ENCODE data around the gene RSBN1L. TPM values are rescaled to one million over a fixed set of nuclear protein-coding genes. Genes with fewer than 3 reads are reported as not detected.

Gene RSBN1L
- total RNA-seq, 1 experiment from 2014 or later, result 23.2 TPM

DNA sequence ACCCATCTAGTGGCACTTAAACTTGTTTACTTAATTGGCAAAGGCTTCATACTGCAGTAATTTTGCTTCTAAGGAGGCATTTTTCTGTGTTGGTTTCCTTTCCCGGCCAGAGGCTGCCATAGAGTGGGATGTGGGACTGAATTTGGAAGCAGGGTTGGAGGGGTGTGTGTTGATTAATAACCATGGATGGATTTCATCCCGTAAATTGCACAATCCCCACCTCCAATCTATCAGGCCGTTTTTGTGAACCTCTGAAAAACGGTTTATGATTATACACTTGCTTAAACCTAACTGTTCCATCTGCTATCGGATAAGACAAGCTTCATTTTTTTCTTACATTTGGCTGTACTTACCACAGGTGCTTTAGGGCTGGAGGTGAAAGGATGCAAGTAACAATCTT lies 100.7 kb downstream of the RSBN1L start:
- TF ChIP-seq EZH2 (IDR thresholded peaks at IDR 0.05; ENCODE audit: borderline replicate concordance, low read depth, low read length, poor library complexity, severe bottlenecking), result no peak
- TF ChIP-seq, protein P1, sequence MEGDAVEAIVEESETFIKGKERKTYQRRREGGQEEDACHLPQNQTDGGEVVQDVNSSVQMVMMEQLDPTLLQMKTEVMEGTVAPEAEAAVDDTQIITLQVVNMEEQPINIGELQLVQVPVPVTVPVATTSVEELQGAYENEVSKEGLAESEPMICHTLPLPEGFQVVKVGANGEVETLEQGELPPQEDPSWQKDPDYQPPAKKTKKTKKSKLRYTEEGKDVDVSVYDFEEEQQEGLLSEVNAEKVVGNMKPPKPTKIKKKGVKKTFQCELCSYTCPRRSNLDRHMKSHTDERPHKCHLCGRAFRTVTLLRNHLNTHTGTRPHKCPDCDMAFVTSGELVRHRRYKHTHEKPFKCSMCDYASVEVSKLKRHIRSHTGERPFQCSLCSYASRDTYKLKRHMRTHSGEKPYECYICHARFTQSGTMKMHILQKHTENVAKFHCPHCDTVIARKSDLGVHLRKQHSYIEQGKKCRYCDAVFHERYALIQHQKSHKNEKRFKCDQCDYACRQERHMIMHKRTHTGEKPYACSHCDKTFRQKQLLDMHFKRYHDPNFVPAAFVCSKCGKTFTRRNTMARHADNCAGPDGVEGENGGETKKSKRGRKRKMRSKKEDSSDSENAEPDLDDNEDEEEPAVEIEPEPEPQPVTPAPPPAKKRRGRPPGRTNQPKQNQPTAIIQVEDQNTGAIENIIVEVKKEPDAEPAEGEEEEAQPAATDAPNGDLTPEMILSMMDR (conservative IDR thresholded peaks at IDR 0.05; ENCODE audit: low read depth, low read length), result no peak
- POLR2A ChIA-PET (ENCODE audit: low non-redundant PET), result no interaction called here
- H3K4me1 ChIP-seq (ENCODE audit: insufficient read depth, low read length, poor library complexity, severe bottlenecking), result peaks cover 13% of the 10 kb centered on the region

DNA sequence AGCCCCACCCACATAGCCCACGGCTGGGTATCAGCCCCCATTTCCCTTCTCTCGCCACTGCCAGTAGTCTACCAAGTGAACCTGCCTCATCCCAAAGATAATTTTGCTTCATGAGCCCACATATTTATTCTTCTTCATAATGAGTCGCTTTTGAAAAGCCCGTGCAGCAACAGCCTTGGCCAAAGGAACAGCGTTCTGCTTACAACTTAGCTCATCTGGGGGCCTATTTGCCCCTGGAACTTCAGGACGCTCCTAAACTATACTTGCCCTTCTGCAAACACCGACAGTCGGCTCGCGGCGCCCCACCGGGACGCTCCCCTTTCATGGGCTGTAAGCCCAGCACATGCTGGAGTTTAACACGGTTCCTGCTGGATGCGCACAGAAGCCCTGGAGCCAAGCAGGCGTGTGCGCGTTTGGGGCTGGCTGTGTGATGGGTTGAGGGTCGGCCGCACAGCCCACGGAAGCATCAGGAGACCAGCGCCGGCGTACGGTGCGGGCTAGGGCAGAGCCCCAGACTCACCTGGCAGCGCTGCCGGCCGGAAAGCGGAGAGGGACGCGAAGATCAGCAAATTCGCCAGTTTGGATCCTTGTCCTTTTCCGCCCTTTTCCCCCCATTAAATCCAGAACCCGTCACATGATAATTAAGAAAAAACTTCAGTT lies 101.6 kb downstream of the RSBN1L start:
- ChIA-PET CTCF (interaction anchor here (0.5 to 1.5 kb wide), 2 partner anchors 135 to 146 kb away, joined by 3 to 4 read pairs; no protein-coding TSS in a partner anchor), POLR2A (ENCODE audit: low non-redundant PET) (no interaction called here)
- intact Hi-C loops (cut with micrococcal nuclease; ENCODE audit: unreplicated experiment), result loop anchor here (10.0 kb wide), 1 partner anchor 137 kb away; no protein-coding TSS in a partner anchor
- TF ChIP-seq EZH2 (IDR thresholded peaks at IDR 0.05; ENCODE audit: borderline replicate concordance, low read depth, low read length, poor library complexity, severe bottlenecking), result no peak
- TF ChIP-seq, protein P1 (conservative IDR thresholded peaks at IDR 0.05; ENCODE audit: low read depth, low read length), result no peak
- peaks cover 4% of the 10 kb centered on the region for H3K36me3 ChIP-seq (ENCODE audit: insufficient read depth, low read length, poor library complexity, severe bottlenecking)
- H3K9me3 ChIP-seq (ENCODE audit: low read depth, low read length, poor library complexity, severe bottlenecking), result no peaks in the 10 kb centered on the region
- no peak for DNase-seq (ENCODE audit: low spot score)
- BruUV-seq (replicated peaks), result TSS peak; percentile 83
- no peaks in the 10 kb centered on the region for H3K27me3 ChIP-seq (replicated peaks; ENCODE audit: insufficient read depth, low read depth, low read length, poor library complexity)
- H3K4me1 ChIP-seq (ENCODE audit: insufficient read depth, low read length, poor library complexity, severe bottlenecking), result peaks cover 13% of the 10 kb centered on the region
- peak overlapping the region; percentile 63 for H3K4me3 ChIP-seq (ENCODE audit: low read depth, low read length, poor library complexity, severe bottlenecking)
- H3K27ac ChIP-seq (ENCODE audit: low read depth, low read length, poor library complexity, severe bottlenecking), result peak overlapping the region; percentile 69

More for the DNA sequence above, 100.7 kb downstream of the RSBN1L start:
- Histone ChIP-seq H3K9me3 (ENCODE audit: low read depth, low read length, poor library complexity, severe bottlenecking) (no peaks in the 10 kb centered on the region), H3K27me3 (replicated peaks; ENCODE audit: insufficient read depth, low read depth, low read length, poor library complexity) (no peaks in the 10 kb centered on the region), H3K27ac (ENCODE audit: low read depth, low read length, poor library complexity, severe bottlenecking) (no peak overlapping the region), H3K4me3 (ENCODE audit: low read depth, low read length, poor library complexity, severe bottlenecking) (peak overlapping the region; percentile 63), H3K36me3 (ENCODE audit: insufficient read depth, low read length, poor library complexity, severe bottlenecking) (peaks cover 4% of the 10 kb centered on the region)
- intact Hi-C loops (cut with micrococcal nuclease; ENCODE audit: unreplicated experiment), result loop anchor here (10.0 kb wide), 1 partner anchor 138 kb away; no protein-coding TSS in a partner anchor
- BruUV-seq (replicated peaks), result no TSS peak
- DNase-seq (ENCODE audit: low spot score), result no peak
- CTCF ChIA-PET, result no interaction called here

DNA sequence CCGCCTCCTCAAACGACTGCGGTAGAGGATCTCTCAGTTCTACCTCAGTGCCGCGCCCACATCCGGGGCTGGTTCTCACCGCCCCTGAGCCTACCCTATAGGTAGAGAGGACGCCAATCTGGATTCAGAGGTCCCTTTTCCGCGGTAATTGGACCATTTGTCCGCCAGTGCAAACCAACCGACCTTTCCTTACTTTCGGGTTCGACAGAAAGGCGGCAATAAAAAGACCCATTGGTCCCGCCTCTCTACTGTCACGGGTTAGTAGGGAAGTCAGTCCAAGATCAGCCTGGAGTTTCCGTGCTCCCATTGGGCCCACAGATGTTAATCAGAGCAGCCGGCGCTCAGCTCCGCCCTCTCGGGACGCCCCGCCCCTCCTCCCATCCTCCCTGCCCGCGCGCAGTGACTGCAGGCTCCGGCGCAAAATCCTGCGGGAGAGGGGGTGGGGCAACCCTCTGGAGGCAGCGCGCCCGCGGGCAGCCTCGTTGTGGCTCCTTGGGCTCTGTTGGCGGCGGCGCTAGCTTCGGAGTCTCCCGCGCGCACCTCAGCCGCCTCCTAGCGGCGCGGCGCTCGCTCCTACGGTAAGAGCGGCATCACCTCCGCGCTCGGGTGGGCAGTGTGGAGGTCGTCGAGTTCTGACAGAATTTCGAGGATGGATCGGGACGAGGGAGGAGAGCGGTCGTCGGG lies 102.3 kb downstream of the RSBN1L start, which contains the start of the genes PHTF2 and TMEM60:
Gene PHTF2 (plus strand): TSS at position 380 of the 684 bp plus-strand sequence.
Gene TMEM60 (minus strand): TSS at position 41 of the 684 bp plus-strand sequence. CDS start 4,061 bp downstream, outside the sequence.
- H3K4me1 ChIP-seq (ENCODE audit: insufficient read depth, low read length, poor library complexity, severe bottlenecking), result peaks cover 13% of the 10 kb centered on the region
- DNase-seq (ENCODE audit: low spot score), result peak; percentile 100
- intact Hi-C loops (cut with micrococcal nuclease; ENCODE audit: unreplicated experiment), result loop anchor here (10.0 kb wide), 1 partner anchor 136 kb away; no protein-coding TSS in a partner anchor
- ChIA-PET CTCF (interaction anchor here (1.5 kb wide), 1 partner anchor 147 kb away, joined by 4 read pairs; no protein-coding TSS in a partner anchor), POLR2A (ENCODE audit: low non-redundant PET) (no interaction called here)
- peak within 1 kb of the TSS; percentile 63 for H3K4me3 ChIP-seq (ENCODE audit: low read depth, low read length, poor library complexity, severe bottlenecking)
- H3K9me3 ChIP-seq (ENCODE audit: low read depth, low read length, poor library complexity, severe bottlenecking), result no peaks in the 10 kb centered on the region
- no peaks in the 10 kb centered on the region for H3K27me3 ChIP-seq (replicated peaks; ENCODE audit: insufficient read depth, low read depth, low read length, poor library complexity)
- H3K36me3 ChIP-seq (ENCODE audit: insufficient read depth, low read length, poor library complexity, severe bottlenecking), result peaks cover 4% of the 10 kb centered on the region
- no peak for TF ChIP-seq EZH2 (IDR thresholded peaks at IDR 0.05; ENCODE audit: borderline replicate concordance, low read depth, low read length, poor library complexity, severe bottlenecking)
- TF ChIP-seq, protein P1 (conservative IDR thresholded peaks at IDR 0.05; ENCODE audit: low read depth, low read length), result peak; percentile 69
- no TSS peak for BruUV-seq (replicated peaks)
- peak within 1 kb of the TSS; percentile 90 for H3K27ac ChIP-seq (ENCODE audit: low read depth, low read length, poor library complexity, severe bottlenecking)
